ENCODE measurements around the gene GLOD4. TPM values are rescaled to one million over a fixed set of nuclear protein-coding genes. Genes with fewer than 3 reads are reported as not detected.
A peak's percentile ranks its signal among the peaks of the same experiment; 100 is the strongest.

GLOD4 gene
- total RNA-seq, 1 donor from 2014 or later, result 124 TPM

DNA sequence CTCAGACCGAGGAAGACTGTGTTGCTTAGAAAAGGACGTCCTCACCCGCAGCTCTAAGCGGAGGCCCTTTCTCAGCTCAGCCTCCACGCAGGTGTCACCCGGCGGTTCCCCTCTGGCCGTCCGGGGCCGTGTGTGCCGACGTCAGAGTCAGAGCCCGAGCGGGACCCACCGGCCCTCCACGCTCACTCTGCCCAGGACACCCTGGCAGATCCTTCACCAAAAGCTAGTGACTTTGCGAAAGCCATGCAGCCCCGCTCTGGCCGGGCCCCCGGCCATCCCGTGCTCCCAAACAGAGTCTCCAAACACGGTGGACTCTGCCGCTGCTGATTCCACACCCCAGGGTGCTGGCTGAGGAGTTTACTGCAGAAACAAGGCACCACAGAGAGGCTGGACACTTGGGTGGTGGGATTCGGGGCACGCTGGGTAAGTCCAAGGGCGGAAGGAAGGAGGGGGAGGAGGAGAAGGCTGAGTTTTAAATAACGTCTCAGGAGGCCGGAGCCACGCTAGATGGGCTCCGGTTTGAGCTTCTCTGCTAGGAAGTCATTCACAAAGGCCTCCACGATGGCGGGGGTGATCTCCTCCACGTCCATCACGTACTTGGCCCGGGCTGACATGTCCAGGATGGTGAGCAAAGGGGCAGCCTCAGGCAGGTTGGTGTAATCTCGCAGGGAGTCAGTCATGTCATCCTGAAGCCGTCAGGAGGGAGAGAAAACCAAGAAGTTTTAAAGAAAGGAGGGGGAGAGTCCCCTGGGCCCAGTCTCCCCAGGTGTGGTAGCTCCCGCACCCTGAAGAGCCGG, 18.6 kb upstream of the GLOD4 start:
- H3K4me3 Mint-ChIP-seq, result peak overlapping the region; percentile 51
- no peaks in the 10 kb centered on the region for H3K9me3 Mint-ChIP-seq
- peaks cover 23% of the 10 kb centered on the region for H3K4me1 Mint-ChIP-seq
- DNase-seq (ENCODE audit: low read depth, low spot score), result no peak
- H3K27ac Mint-ChIP-seq (ENCODE audit: unreplicated experiment), result peak overlapping the region; percentile 12
- no peaks in the 10 kb centered on the region for H3K27me3 Mint-ChIP-seq (ENCODE audit: low read depth)
- no peak for TF ChIP-seq CTCF (conservative IDR thresholded peaks at IDR 0.05)
- H3K36me3 Mint-ChIP-seq (ENCODE audit: low read depth), result peaks cover 6% of the 10 kb centered on the region

DNA sequence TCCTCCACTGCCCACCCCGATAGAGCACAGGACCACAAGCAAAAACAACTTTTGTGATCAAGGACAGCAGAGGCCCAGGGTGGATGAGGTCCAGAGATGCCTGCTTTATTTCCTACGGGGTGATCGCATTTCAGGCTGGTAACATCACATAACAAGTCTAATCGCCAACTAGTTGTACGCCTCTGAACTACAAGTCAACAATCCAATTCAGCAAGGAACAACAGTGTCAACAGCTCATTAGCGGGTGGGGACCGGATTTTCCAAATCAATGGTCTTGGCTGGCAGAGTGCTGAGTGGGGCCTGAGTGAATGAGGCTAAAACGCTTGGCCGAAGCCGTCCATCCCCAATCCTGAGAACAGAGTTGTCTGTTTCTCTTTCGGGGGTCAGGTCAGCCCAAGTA, 17.2 kb upstream of the GLOD4 start:
- Mint-ChIP-seq H3K36me3 (ENCODE audit: low read depth) (peaks cover 6% of the 10 kb centered on the region), H3K9me3 (no peaks in the 10 kb centered on the region), H3K4me1 (peaks cover 21% of the 10 kb centered on the region), H3K4me3 (no peak overlapping the region), H3K27me3 (ENCODE audit: low read depth) (no peaks in the 10 kb centered on the region), H3K27ac (ENCODE audit: unreplicated experiment) (no peak overlapping the region)
- DNase-seq (ENCODE audit: low read depth, low spot score), result no peak
- no peak for TF ChIP-seq CTCF (conservative IDR thresholded peaks at IDR 0.05)

GRCh38 chr17:798246-798645, 16.2 kb upstream of the GLOD4 start:
- Mint-ChIP-seq H3K36me3 (ENCODE audit: low read depth) (peaks cover 6% of the 10 kb centered on the region), H3K27me3 (ENCODE audit: low read depth) (no peaks in the 10 kb centered on the region), H3K27ac (ENCODE audit: unreplicated experiment) (no peak overlapping the region), H3K9me3 (no peaks in the 10 kb centered on the region), H3K4me1 (peaks cover 11% of the 10 kb centered on the region), H3K4me3 (no peak overlapping the region)
- no peak for DNase-seq (ENCODE audit: low read depth, low spot score)
- no peak for TF ChIP-seq CTCF (conservative IDR thresholded peaks at IDR 0.05)

GRCh38 chr17:797236-797840, 15.3 kb upstream of the GLOD4 start:
- Mint-ChIP-seq H3K36me3 (ENCODE audit: low read depth) (peaks cover 8% of the 10 kb centered on the region), H3K27ac (ENCODE audit: unreplicated experiment) (no peak overlapping the region), H3K4me3 (no peak overlapping the region), H3K27me3 (ENCODE audit: low read depth) (no peaks in the 10 kb centered on the region), H3K4me1 (peaks cover 9% of the 10 kb centered on the region), H3K9me3 (no peaks in the 10 kb centered on the region)
- DNase-seq (ENCODE audit: low read depth, low spot score), result no peak
- no peak for TF ChIP-seq CTCF (conservative IDR thresholded peaks at IDR 0.05)

- TF ChIP-seq CTCF (conservative IDR thresholded peaks at IDR 0.05), result no peak
- H3K27ac Mint-ChIP-seq (ENCODE audit: unreplicated experiment), result no peak overlapping the region
- no peaks in the 10 kb centered on the region for H3K27me3 Mint-ChIP-seq (ENCODE audit: low read depth)
- H3K4me1 Mint-ChIP-seq, result peaks cover 9% of the 10 kb centered on the region
- no peaks in the 10 kb centered on the region for H3K9me3 Mint-ChIP-seq
- no peak overlapping the region for H3K4me3 Mint-ChIP-seq
- DNase-seq (ENCODE audit: low read depth, low spot score), result no peak
- H3K36me3 Mint-ChIP-seq (ENCODE audit: low read depth), result peaks cover 8% of the 10 kb centered on the region
These were observed 14.5 kb upstream of the GLOD4 start for GRCh38 chr17:796609-797008.
